A673 (cell line): Measurements from ENCODE around the gene PFDN4. TPM values are rescaled to one million over a fixed set of nuclear protein-coding genes. Genes with fewer than 3 reads are reported as not detected.

Source experiments
- BruUV-seq: library from RNA; stranded (reverse); fragments of 400-500 nt; replicated peaks from 2 replicates; lab custom pipeline; 2021; lab: Mats Ljungman, UMichigan
- CTCF ChIA-PET: fragments of 300-600 bp; sonication (Branson Sonifier 250); formaldehyde crosslinking; loops from one replicate; lab custom pipeline; 2022; ENCODE audit warnings: antibody characterized with exemption; lab: Charles Lee
- POLR2A ChIA-PET: fragments of 300-600 bp; sonication (Branson Sonifier 250); formaldehyde crosslinking; loops from one replicate; lab custom pipeline; 2022; ENCODE audit warnings: antibody characterized with exemption; ENCODE audit not compliant: low non-redundant PET; lab: Charles Lee
- DNase-seq: peaks from one replicate; pipeline ENCODE4 v3.0.0-alpha.2; 2015; ENCODE audit warnings: low spot score
- H3K27ac ChIP-seq: fragments of 200-600 bp; sonication (generic); 2 replicates; pipeline ENCODE4 v1.5.1; 2016; ENCODE audit warnings: mixed run types, low read depth, mild to moderate bottlenecking, mixed read lengths, antibody characterized with exemption, low read length; ENCODE audit not compliant: poor library complexity, severe bottlenecking
- H3K27me3 ChIP-seq: fragments of 200-600 bp; sonication (generic); replicated peaks from 2 replicates; pipeline ENCODE4 v1.6.1; 2017; ENCODE audit warnings: mixed run types, low read depth, mild to moderate bottlenecking, mixed read lengths, antibody characterized with exemption, low read length; ENCODE audit not compliant: insufficient read depth, poor library complexity
- H3K36me3 ChIP-seq: fragments of 200-600 bp; sonication (generic); 2 replicates; pipeline ENCODE4 v1.6.1; 2016; ENCODE audit warnings: mixed run types, mild to moderate bottlenecking, mixed read lengths, antibody characterized with exemption, low read length; ENCODE audit not compliant: insufficient read depth, poor library complexity, severe bottlenecking
- H3K4me1 ChIP-seq: fragments of 200-600 bp; sonication (generic); 2 replicates; pipeline ENCODE4 v1.6.1; 2017; ENCODE audit warnings: mixed run types, mild to moderate bottlenecking, mixed read lengths, antibody characterized with exemption, low read length; ENCODE audit not compliant: insufficient read depth, poor library complexity, severe bottlenecking
- H3K4me3 ChIP-seq: fragments of 200-600 bp; sonication (generic); 2 replicates; pipeline ENCODE4 v1.5.1; 2016; ENCODE audit warnings: low read depth, mixed run types, mild to moderate bottlenecking, mixed read lengths, low read length; ENCODE audit not compliant: poor library complexity, severe bottlenecking
- H3K9me3 ChIP-seq: fragments of 200-600 bp; sonication (generic); 2 replicates; pipeline ENCODE4 v1.6.1; 2016; ENCODE audit warnings: mixed run types, low read depth, mild to moderate bottlenecking, mixed read lengths, antibody characterized with exemption, low read length; ENCODE audit not compliant: poor library complexity, severe bottlenecking
- EZH2 ChIP-seq: fragments of 200-600 bp; sonication (generic); IDR thresholded peaks from 2 replicates; pipeline ENCODE4 v1.6.1; 2017; ENCODE audit warnings: borderline replicate concordance, low read depth, mild to moderate bottlenecking, mixed read lengths, antibody characterized with exemption, low read length; ENCODE audit not compliant: poor library complexity, severe bottlenecking
- intact Hi-C: fragments of 100-400 bp; cut with micrococcal nuclease; formaldehyde crosslinking; loops from one replicate; pipeline ENCODE4 v1.10.0; 2022; ENCODE audit not compliant: unreplicated experiment
- total RNA-seq: library from RNA; stranded (reverse); gene quantifications from 2 replicates; pipeline ENCODE4 v1.2.3, GENCODE V29; 2021
- TF ChIP-seq, protein P1 (sequence below): fragments of 300-800, 200-600 bp; sonication (generic); conservative IDR thresholded peaks from 2 replicates; pipeline ENCODE4 v1.5.1; 2017; ENCODE audit warnings: low read depth, mild to moderate bottlenecking, antibody characterized with exemption, low read length, moderate library complexity, mixed read lengths

The PFDN4 gene
- total RNA-seq, 1 experiment from 2014 or later: 76.0 TPM

DNA sequence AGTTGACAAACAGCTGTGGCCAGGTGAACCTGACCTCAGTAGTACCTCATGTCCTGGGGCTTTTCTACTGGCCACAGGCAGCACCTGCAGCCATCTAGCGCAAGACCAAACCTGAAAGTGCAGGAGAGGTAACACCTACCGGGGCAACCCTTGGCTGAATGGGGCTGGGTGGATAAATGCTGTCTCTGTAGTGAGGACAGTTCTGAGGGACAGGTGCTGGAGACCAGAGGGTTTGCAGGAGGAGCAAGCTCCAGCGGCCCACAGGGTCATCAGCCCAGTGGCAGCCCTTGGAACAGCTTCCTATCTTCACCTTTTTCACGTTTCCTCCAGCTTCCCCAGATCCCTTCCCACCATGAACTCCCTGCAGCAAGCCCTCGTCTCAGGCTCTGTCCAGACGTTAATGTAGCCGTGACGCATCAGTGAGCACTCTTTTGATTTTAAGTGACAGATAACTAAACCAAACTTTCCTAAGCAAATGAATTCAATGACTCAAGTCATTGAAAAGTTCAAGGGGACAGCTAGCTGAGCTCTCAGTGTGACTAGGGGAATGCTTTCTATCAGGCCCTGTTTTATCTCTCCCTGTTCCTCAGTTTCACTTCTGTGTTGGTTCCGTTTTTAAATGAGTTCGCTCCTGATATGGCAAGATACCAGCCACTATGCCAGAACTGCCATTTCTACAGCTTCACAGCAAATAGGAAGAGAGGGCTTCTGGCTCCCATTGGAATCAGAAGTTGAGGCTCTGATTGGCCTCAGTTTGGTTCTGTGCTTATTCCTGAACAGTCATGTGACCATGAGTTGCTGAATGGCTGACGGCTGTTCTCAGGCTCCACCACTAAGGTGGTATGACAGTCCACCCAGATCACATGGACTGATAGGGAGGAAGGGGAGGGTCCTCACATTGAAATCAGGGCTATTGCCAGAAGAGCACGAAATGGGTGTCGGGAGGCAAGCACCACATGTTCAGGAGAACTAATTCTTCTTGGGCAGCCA is 12.1 kb upstream of the PFDN4 start:
- Histone ChIP-seq H3K4me1 (no peaks in the 10 kb centered on the region), H3K9me3 (no peaks in the 10 kb centered on the region), H3K36me3 (no peaks in the 10 kb centered on the region), H3K27ac (no peak overlapping the region), H3K27me3 (no peaks in the 10 kb centered on the region), H3K4me3 (no peak overlapping the region)
- BruUV-seq: no TSS peak
- CTCF ChIA-PET: no interaction called here
- intact Hi-C loops: loop anchor here (5.0 to 10.0 kb wide), 2 partner anchors 253 to 621 kb away; no protein-coding TSS in a partner anchor
- POLR2A ChIA-PET: no interaction called here
- TF ChIP-seq, protein P1, sequence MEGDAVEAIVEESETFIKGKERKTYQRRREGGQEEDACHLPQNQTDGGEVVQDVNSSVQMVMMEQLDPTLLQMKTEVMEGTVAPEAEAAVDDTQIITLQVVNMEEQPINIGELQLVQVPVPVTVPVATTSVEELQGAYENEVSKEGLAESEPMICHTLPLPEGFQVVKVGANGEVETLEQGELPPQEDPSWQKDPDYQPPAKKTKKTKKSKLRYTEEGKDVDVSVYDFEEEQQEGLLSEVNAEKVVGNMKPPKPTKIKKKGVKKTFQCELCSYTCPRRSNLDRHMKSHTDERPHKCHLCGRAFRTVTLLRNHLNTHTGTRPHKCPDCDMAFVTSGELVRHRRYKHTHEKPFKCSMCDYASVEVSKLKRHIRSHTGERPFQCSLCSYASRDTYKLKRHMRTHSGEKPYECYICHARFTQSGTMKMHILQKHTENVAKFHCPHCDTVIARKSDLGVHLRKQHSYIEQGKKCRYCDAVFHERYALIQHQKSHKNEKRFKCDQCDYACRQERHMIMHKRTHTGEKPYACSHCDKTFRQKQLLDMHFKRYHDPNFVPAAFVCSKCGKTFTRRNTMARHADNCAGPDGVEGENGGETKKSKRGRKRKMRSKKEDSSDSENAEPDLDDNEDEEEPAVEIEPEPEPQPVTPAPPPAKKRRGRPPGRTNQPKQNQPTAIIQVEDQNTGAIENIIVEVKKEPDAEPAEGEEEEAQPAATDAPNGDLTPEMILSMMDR: no peak
- TF ChIP-seq EZH2: no peak
- no peak for DNase-seq

DNA sequence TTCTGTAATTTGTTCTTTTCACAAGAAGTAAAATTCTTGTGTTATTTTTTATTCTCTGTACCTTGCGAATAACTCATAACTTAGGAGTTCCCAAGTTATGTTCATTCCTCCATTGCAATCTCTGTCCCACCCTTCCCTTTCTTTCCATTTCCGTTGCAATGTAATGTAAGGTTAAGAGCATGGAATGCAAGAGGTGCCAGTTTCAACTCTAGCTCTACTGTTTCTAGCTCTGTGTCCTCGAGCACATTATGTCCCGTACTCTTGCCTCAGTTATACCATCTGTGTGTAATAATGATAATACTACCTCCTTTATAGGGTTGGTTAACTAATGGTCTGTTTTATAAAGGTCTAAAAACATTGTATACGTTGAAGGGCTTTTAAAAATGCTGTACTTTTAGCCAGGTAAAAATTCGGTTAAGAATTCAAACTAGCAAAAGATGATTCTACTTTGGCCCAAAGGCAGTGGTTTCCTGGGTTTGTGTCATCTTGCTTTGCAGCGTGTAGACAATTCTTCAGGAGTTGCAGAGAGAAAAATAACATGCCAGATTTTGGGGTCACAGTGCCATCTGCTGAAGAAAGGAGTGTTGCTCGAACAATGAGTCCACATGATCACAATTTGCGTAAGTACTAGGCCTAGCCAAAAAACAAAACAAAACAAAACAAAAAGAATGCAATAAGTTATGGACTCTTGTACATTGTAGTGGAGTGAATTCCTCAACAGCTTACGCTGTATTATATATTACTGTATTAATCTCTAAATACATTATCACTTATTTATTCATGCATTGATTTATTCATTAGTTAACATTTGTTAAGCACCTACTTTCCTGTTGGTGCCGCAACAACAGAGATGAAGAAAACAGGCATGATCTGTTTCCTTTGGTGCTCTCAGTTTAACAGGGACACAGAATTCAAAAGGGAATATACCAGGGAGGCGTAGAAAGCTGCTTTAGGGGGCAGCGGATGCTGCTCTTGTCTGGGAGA is 10.0 kb upstream of the PFDN4 start:
- Histone ChIP-seq H3K9me3 (no peaks in the 10 kb centered on the region), H3K4me3 (no peak overlapping the region), H3K27me3 (no peaks in the 10 kb centered on the region), H3K27ac (no peak overlapping the region), H3K4me1 (no peaks in the 10 kb centered on the region), H3K36me3 (no peaks in the 10 kb centered on the region)
- DNase-seq: peak; percentile 73
- intact Hi-C loops: loop anchor here (5.0 to 10.0 kb wide), 2 partner anchors 256 to 623 kb away; no protein-coding TSS in a partner anchor
- ChIA-PET CTCF (interaction anchor here (0.7 kb wide), 1 partner anchor 101 kb away, joined by 3 read pairs; no protein-coding TSS in a partner anchor), POLR2A (no interaction called here)
- no peak for TF ChIP-seq EZH2
- TF ChIP-seq, protein P1: peak; percentile 61
- BruUV-seq: no TSS peak

DNA sequence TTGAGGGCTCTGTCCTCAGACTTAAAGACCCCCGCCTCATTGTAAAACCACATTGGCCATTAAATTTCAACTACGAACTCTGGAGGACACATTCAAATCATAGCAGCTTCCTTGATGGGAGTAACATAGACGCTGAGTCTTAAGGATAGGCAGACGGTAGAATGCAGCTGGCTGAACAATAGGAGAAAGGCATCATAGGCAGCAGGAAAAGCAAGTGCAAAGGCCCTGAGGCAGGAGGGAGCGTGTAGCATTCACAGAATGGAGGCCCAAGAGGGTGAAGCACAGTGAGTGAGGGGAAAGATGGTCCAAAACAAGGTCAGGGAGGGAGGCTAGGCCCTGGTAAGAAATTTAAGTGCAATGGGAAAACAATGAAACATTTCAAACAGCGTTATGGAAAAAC is 8.6 kb upstream of the PFDN4 start:
- intact Hi-C loops: loop anchor here (1.0 to 10.0 kb wide), 3 partner anchors 103 to 624 kb away; no protein-coding TSS in a partner anchor
- Histone ChIP-seq H3K27ac (no peak overlapping the region), H3K4me1 (no peaks in the 10 kb centered on the region), H3K36me3 (no peaks in the 10 kb centered on the region), H3K4me3 (no peak overlapping the region), H3K27me3 (no peaks in the 10 kb centered on the region), H3K9me3 (no peaks in the 10 kb centered on the region)
- TF ChIP-seq, protein P1: no peak
- TF ChIP-seq EZH2: no peak
- ChIA-PET POLR2A (no interaction called here), CTCF (interaction anchor here (0.6 to 1.4 kb wide), 3 partner anchors 101 to 166 kb away, joined by 3 to 7 read pairs (median 4); no protein-coding TSS in a partner anchor)
- no peak for DNase-seq
- BruUV-seq: no TSS peak
